CD14-positive monocyte (primary cell): ENCODE results near the gene TRAF5. TPM values are rescaled to one million over a fixed set of nuclear protein-coding genes. Genes with fewer than 3 reads are reported as not detected.

Experiments used
- DNase-seq, 3 donors: peaks; one replicate each; pipeline ENCODE4 v3.0.0-alpha.2; 2011 to 2022
- H2AFZ ChIP-seq: 2 replicates; pipeline ENCODE4 v1.6.0; 2012; ENCODE audit warnings: mild to moderate bottlenecking, low read depth, low read length, inconsistent platforms; ENCODE audit not compliant: insufficient read depth, poor library complexity, severe bottlenecking
- H3K27ac ChIP-seq, 2 donors: 1 replicate in 1 of 2; 2 replicates in 1 of 2; pipeline ENCODE4 v1.5.1; 2012 to 2013; ENCODE audit warnings: low read length in 2 of 2, control low read depth in 1 of 2, inconsistent platforms in 1 of 2, low read depth in 1 of 2, mild to moderate bottlenecking in 1 of 2
- H3K27me3 ChIP-seq, 2 donors: one replicate each; pipeline versions ENCODE4 v1.6.0 to v1.6.1; 2011 to 2013; ENCODE audit warnings: low read length in 2 of 2; ENCODE audit not compliant: control insufficient read depth in 2 of 2, insufficient read depth in 2 of 2
- H3K36me3 ChIP-seq, 2 donors: replicated peaks in 1 of 2; 1 replicate in 1 of 2; 2 replicates in 1 of 2; pipeline versions ENCODE4 v1.5.1 to v1.6.1; 2012 to 2013; ENCODE audit warnings: low read length in 2 of 2, control low read depth in 1 of 2, inconsistent platforms in 1 of 2, mild to moderate bottlenecking in 1 of 2; ENCODE audit not compliant: insufficient read depth in 2 of 2, control insufficient read depth in 1 of 2
- H3K4me1 ChIP-seq, 2 donors: 1 replicate in 1 of 2; 2 replicates in 1 of 2; pipeline versions ENCODE4 v1.5.1 to v1.6.1; 2012 to 2013; ENCODE audit warnings: low read length in 2 of 2, control low read depth in 1 of 2, inconsistent platforms in 1 of 2, mild to moderate bottlenecking in 1 of 2, moderate library complexity in 1 of 2; ENCODE audit not compliant: insufficient read depth in 2 of 2, control insufficient read depth in 1 of 2
- H3K4me2 ChIP-seq: replicated peaks from 2 replicates; pipeline ENCODE3; 2012; ENCODE audit warnings: low read length, moderate library complexity, mild to moderate bottlenecking; ENCODE audit not compliant: poor library complexity, severe bottlenecking; ENCODE audit errors: extremely low read depth
- H3K4me3 ChIP-seq, 3 experiments: fragments of 200-600 bp in 1 of 3; sonication (generic) in 1 of 3; replicated peaks in 1 of 3; 1 replicate in 2 of 3; 2 replicates in 1 of 3; pipeline ENCODE4 v1.5.1; 2011 to 2013; ENCODE audit warnings: low read length in 3 of 3, mild to moderate bottlenecking in 3 of 3, control low read depth in 2 of 3, low read depth in 2 of 3, inconsistent platforms in 1 of 3, moderate library complexity in 1 of 3
- H3K79me2 ChIP-seq: 2 replicates; pipeline ENCODE4 v1.6.0; 2012; ENCODE audit warnings: mild to moderate bottlenecking, control low read depth, inconsistent platforms, low read length, moderate library complexity; ENCODE audit not compliant: insufficient read depth
- H3K9ac ChIP-seq: 2 replicates; pipeline ENCODE4 v1.6.0; 2017; ENCODE audit warnings: low read length, mild to moderate bottlenecking; ENCODE audit not compliant: insufficient read depth, poor library complexity, severe bottlenecking
- H3K9me3 ChIP-seq, 2 donors: replicated peaks in 1 of 2; 1 replicate in 1 of 2; 2 replicates in 1 of 2; pipeline versions ENCODE4 v1.5.1 to v1.6.1; 2012 to 2013; ENCODE audit warnings: low read length in 2 of 2, control low read depth in 1 of 2; ENCODE audit not compliant: control insufficient read depth in 1 of 2, insufficient read depth in 1 of 2
- H4K20me1 ChIP-seq: 2 replicates; pipeline ENCODE4 v1.6.0; 2012; ENCODE audit warnings: mild to moderate bottlenecking, low read length, control low read depth, moderate library complexity; ENCODE audit not compliant: insufficient read depth
- H3K27ac Mint-ChIP-seq, 7 donors: one replicate each; pipeline ENCODE4 v1.8.0; 2020; ENCODE audit warnings: mild to moderate bottlenecking in 7 of 7, mixed read lengths in 7 of 7, moderate library complexity in 6 of 7, inconsistent platforms in 2 of 7
- H3K27me3 Mint-ChIP-seq, 3 donors: one replicate each; pipeline ENCODE4 v1.8.0; 2021 to 2022; ENCODE audit warnings: low read depth in 3 of 3, mild to moderate bottlenecking in 3 of 3, mixed read lengths in 3 of 3, moderate library complexity in 3 of 3, inconsistent platforms in 1 of 3
- H3K36me3 Mint-ChIP-seq, 2 donors: one replicate each; pipeline ENCODE4 v1.8.0; 2020; ENCODE audit warnings: mixed read lengths in 2 of 2, inconsistent platforms in 1 of 2, mild to moderate bottlenecking in 1 of 2
- H3K4me1 Mint-ChIP-seq: one replicate; pipeline ENCODE4 v1.8.0; 2020; ENCODE audit warnings: mild to moderate bottlenecking, mixed read lengths
- H3K4me3 Mint-ChIP-seq, 2 donors: one replicate each; pipeline ENCODE4 v1.8.0; 2020; ENCODE audit warnings: mild to moderate bottlenecking in 2 of 2, mixed read lengths in 2 of 2, moderate library complexity in 1 of 2
- H3K9me3 Mint-ChIP-seq, 7 donors: one replicate each; pipeline ENCODE4 v1.8.0; 2020 to 2022; ENCODE audit warnings: mixed read lengths in 7 of 7, mild to moderate bottlenecking in 6 of 7, moderate library complexity in 6 of 7, inconsistent platforms in 2 of 7
- CTCF ChIP-seq: fragments of 200-600 bp; IDR thresholded peaks from one replicate; pipeline ENCODE4 v1.8.0; 2022; ENCODE audit warnings: antibody characterized with exemption, mild to moderate bottlenecking
- WGBS: methylation state at CpG from one replicate; pipeline ENCODE4 v1.1.5; 2013; ENCODE audit warnings: missing lambda C conversion rate; ENCODE audit not compliant: insufficient coverage; 5-methylcytosine and 5-hydroxymethylcytosine counted together
- intact Hi-C, 2 donors: fragments of 100-400 bp; cut with micrococcal nuclease; formaldehyde crosslinking; loops; one replicate each; pipeline versions ENCODE4 v1.15.0 to v1.15.1; 2023
- polyA plus RNA-seq, 3 donors: library from polyadenylated mRNA; depleted of rRNA in 1 of 3; unstranded in 2 of 3; stranded (reverse) in 1 of 3; fragments of 300-500 nt in 2 of 3; fragments of >200 nt in 1 of 3; fragmentation: Illumina TruSeq in 2 of 3; gene quantifications; 1 replicate in 2 of 3; 2 replicates in 1 of 3; pipeline ENCODE4 v1.2.3, GENCODE V29; 2012 to 2021

The TRAF5 gene
- polyA plus RNA-seq, 3 donors: 1.0 to 3.8 (median 1.6) TPM

- Histone ChIP-seq H3K27me3 (no peaks in the 10 kb centered on the region), H3K79me2 (no peaks in the 10 kb centered on the region), H3K4me3 (no peak overlapping the region), H3K4me1 (no peaks in the 10 kb centered on the region), H2AFZ (no peak overlapping the region), H4K20me1 (no peaks in the 10 kb centered on the region), H3K36me3 (no peaks in the 10 kb centered on the region), H3K27ac (no peak overlapping the region), H3K9ac (no peak overlapping the region), H3K4me2 (no peak overlapping the region), H3K9me3 (no peaks in the 10 kb centered on the region)
- Mint-ChIP-seq H3K9me3 (no peaks in the 10 kb centered on the region), H3K4me1 (peaks cover 7% of the 10 kb centered on the region), H3K4me3 (no peak overlapping the region), H3K27me3 (no peaks in the 10 kb centered on the region), H3K36me3 (peaks cover 0 to 14% of the 10 kb centered on the region in 2 donors), H3K27ac (no peak overlapping the region)
- no peak for DNase-seq
- intact Hi-C loops: no loop called here
- no peak for TF ChIP-seq CTCF
- 100% methylated on average over 1 of the region's 1 CpG for WGBS
Observed at GRCh38 chr1:211371406-211372105, 44.9 kb downstream of the TRAF5 start.

DNA sequence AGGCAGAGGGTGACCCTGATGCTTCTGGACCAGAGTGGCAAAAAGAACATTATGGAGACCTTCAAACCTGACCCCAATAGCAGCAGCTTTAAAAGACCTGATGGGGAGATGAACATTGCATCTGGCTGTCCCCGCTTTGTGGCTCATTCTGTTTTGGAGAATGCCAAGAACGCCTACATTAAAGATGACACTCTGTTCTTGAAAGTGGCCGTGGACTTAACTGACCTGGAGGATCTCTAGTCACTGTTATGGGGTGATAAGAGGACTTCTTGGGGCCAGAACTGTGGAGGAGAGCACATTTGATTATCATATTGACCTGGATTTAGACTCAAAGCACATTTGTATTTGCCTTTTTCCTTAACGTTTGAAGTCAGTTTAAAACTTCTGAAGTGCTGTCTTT lies 45.8 kb downstream of the TRAF5 start:
- DNase-seq: no peak
- no peak overlapping the region for H3K4me3 Mint-ChIP-seq
- H3K4me1 ChIP-seq: peaks cover 0 to 7% of the 10 kb centered on the region in 2 donors
- no peak overlapping the region for H3K4me3 ChIP-seq
- H3K4me1 Mint-ChIP-seq: peaks cover 16% of the 10 kb centered on the region
- H3K27ac Mint-ChIP-seq: no peak overlapping the region
- no peaks in the 10 kb centered on the region for H3K27me3 ChIP-seq
- no peaks in the 10 kb centered on the region for H3K9me3 Mint-ChIP-seq
- H3K4me2 ChIP-seq: no peak overlapping the region
- H3K36me3 ChIP-seq: no peaks in the 10 kb centered on the region
- no peak for TF ChIP-seq CTCF
- H3K9ac ChIP-seq: no peak overlapping the region
- intact Hi-C loops: no loop called here
- H4K20me1 ChIP-seq: no peaks in the 10 kb centered on the region
- H3K27me3 Mint-ChIP-seq: no peaks in the 10 kb centered on the region
- H2AFZ ChIP-seq: no peak overlapping the region
- peaks cover 0 to 11% of the 10 kb centered on the region in 2 donors for H3K36me3 Mint-ChIP-seq
- H3K79me2 ChIP-seq: no peaks in the 10 kb centered on the region
- no peaks in the 10 kb centered on the region for H3K9me3 ChIP-seq
- H3K27ac ChIP-seq: no peak overlapping the region
- WGBS: 92% methylated on average over 2 of the region's 4 CpGs
